HFFc6 (cell line): Measurements from ENCODE around the gene VAMP4. TPM values are rescaled to one million over a fixed set of nuclear protein-coding genes. Genes with fewer than 3 reads are reported as not detected.

Source experiments
- DNase-seq: peaks from one replicate; pipeline ENCODE4 v3.0.0-alpha.2; 2018
- H3K27ac Mint-ChIP-seq: 2 replicates; pipeline ENCODE4 v1.8.0; 2020; ENCODE audit warnings: mild to moderate bottlenecking, mixed read lengths
- H3K27me3 Mint-ChIP-seq: 2 replicates; pipeline ENCODE4 v1.8.0; 2021; ENCODE audit warnings: mild to moderate bottlenecking, moderate library complexity, mixed read lengths; ENCODE audit not compliant: insufficient read depth
- H3K36me3 Mint-ChIP-seq: 2 replicates; pipeline ENCODE4 v1.8.0; 2021; ENCODE audit warnings: low read depth, mixed read lengths
- H3K4me1 Mint-ChIP-seq: 2 replicates; pipeline ENCODE4 v1.8.0; 2020; ENCODE audit warnings: low read depth, mixed read lengths
- H3K4me3 Mint-ChIP-seq: 2 replicates; pipeline ENCODE4 v1.8.0; 2020; ENCODE audit warnings: mild to moderate bottlenecking, moderate library complexity, mixed read lengths
- H3K9me3 Mint-ChIP-seq: 2 replicates; pipeline ENCODE4 v1.8.0; 2020; ENCODE audit warnings: mild to moderate bottlenecking, mixed read lengths
- CTCF ChIP-seq: fragments of 200-600 bp; sonication (generic); IDR thresholded peaks from 2 replicates; pipeline ENCODE4 v1.5.0; 2021; ENCODE audit warnings: antibody characterized with exemption, mild to moderate bottlenecking
- total RNA-seq, 6 experiments: library from RNA; stranded (reverse); fragmentation: NEBNext Ultra II Directional; extraction: Animal tissue kit (Norgen Biotek cat#: 25700); gene quantifications; 2 replicates in 1 of 6; 3 replicates in 5 of 6; pipeline ENCODE4 v1.2.3, GENCODE V29; 2021

The VAMP4 gene
- total RNA-seq, 6 experiments from 2014 or later = 12.8 to 14.7 (median 13.4) TPM

- Mint-ChIP-seq H3K4me3 (peak overlapping the region; percentile 55), H3K4me1 (peaks cover 23% of the 10 kb centered on the region)
These were observed 86.7 kb downstream of the VAMP4 start for GRCh38 chr1:171654942-171655745.

GRCh38 chr1:171654201-171654941 lies 87.5 kb downstream of the VAMP4 start:
- H3K4me1 Mint-ChIP-seq = peaks cover 23% of the 10 kb centered on the region
- H3K9me3 Mint-ChIP-seq = no peaks in the 10 kb centered on the region
- peak overlapping the region; percentile 24 for H3K4me3 Mint-ChIP-seq
- peaks cover 6% of the 10 kb centered on the region; the same call in 1 of the 2 replicates for H3K27me3 Mint-ChIP-seq
- H3K27ac Mint-ChIP-seq = peak overlapping the region; percentile 21; the same call in 1 of the 2 replicates
- DNase-seq = peak; percentile 11
- no peak for TF ChIP-seq CTCF
- no peaks in the 10 kb centered on the region for H3K36me3 Mint-ChIP-seq

More at GRCh38 chr1:171654942-171655745, 86.7 kb downstream of the VAMP4 start:
- DNase-seq = peak; percentile 18
- peak; percentile 79 for TF ChIP-seq CTCF
- Mint-ChIP-seq H3K27me3 (peaks cover 6% of the 10 kb centered on the region; the same call in 1 of the 2 replicates), H3K36me3 (no peaks in the 10 kb centered on the region), H3K27ac (no peak overlapping the region; the same call in 1 of the 2 replicates), H3K9me3 (no peaks in the 10 kb centered on the region)

GRCh38 chr1:171653796-171654195 lies 88.1 kb downstream of the VAMP4 start:
- H3K27ac Mint-ChIP-seq = no peak overlapping the region

GRCh38 chr1:171652234-171652822 lies 89.5 kb downstream of the VAMP4 start, which contains the start of gene MYOC:
TSS of gene MYOC (minus strand) at chr1:171652688. CDS start at chr1:171652611, 77 bp downstream.
- Mint-ChIP-seq H3K27ac (no peak within 1 kb of the TSS), H3K36me3 (no peaks in the 10 kb centered on the region), H3K27me3 (peaks cover 6% of the 10 kb centered on the region; the same call in 1 of the 2 replicates), H3K4me1 (peaks cover 23% of the 10 kb centered on the region), H3K9me3 (no peaks in the 10 kb centered on the region), H3K4me3 (no peak within 1 kb of the TSS)
- DNase-seq = no peak
- TF ChIP-seq CTCF = no peak

More at GRCh38 chr1:171653796-171654195, 88.1 kb downstream of the VAMP4 start:
- H3K36me3 Mint-ChIP-seq = no peaks in the 10 kb centered on the region
- H3K27me3 Mint-ChIP-seq = peaks cover 6% of the 10 kb centered on the region; the same call in 1 of the 2 replicates
- peaks cover 23% of the 10 kb centered on the region for H3K4me1 Mint-ChIP-seq
- DNase-seq = no peak
- H3K9me3 Mint-ChIP-seq = no peaks in the 10 kb centered on the region
- no peak overlapping the region for H3K4me3 Mint-ChIP-seq
- no peak for TF ChIP-seq CTCF

Other genes starting within 250 kb of the VAMP4 start
- gene MYOCOS, start 119.8 kb downstream of the VAMP4 start, total RNA-seq = not detected
- gene MYOC, start 89.4 kb downstream of the VAMP4 start, total RNA-seq = under 1 TPM in 1 of 6 experiments, not detected in 5; 0.10 TPM
- gene METTL13, start 39.6 kb upstream of the VAMP4 start, total RNA-seq = 10 to 100 TPM; 23.4 to 31.5 (median 25.4) TPM
- gene DNM3, start 99.4 kb upstream of the VAMP4 start, total RNA-seq = under 1 TPM; 0.25 to 0.73 (median 0.39) TPM